ENCODE measurements around the gene UGT1A1. TPM values are rescaled to one million over a fixed set of nuclear protein-coding genes. Genes with fewer than 3 reads are reported as not detected.

Gene UGT1A1
- total and polyA plus RNA-seq, 10 of the 15 experiments (the other 5 are each of a cell fraction or from before 2014, with no cell fraction given) = not detected

GRCh38 chr2:233772583-233772982 lies 12.5 kb downstream of the UGT1A1 start:
- POLR2A ChIA-PET = no interaction called here
- CTCF ChIA-PET = no interaction called here
- Histone ChIP-seq H3K4me1 (ENCODE audit: control insufficient read depth, insufficient read depth, low read length) (no peaks in the 10 kb centered on the region), H3K27me3 (replicated peaks in 1 of 2; ENCODE audit: control insufficient read depth in 2 of 2, insufficient read depth in 2 of 2, low read length in 1 of 2) (no peaks in the 10 kb centered on the region), H3K27ac (ENCODE audit: control insufficient read depth, insufficient read depth) (no peak overlapping the region), H3K36me3 (ENCODE audit: control insufficient read depth in 2 of 2, insufficient read depth in 2 of 2, low read length in 1 of 2) (no peaks in the 10 kb centered on the region), H2AFZ (ENCODE audit: control insufficient read depth, low read depth, low read length) (no peak overlapping the region), H3K9ac (ENCODE audit: control insufficient read depth, insufficient read depth, low read length) (no peak overlapping the region), H3K79me2 (ENCODE audit: control insufficient read depth, insufficient read depth, low read length) (no peaks in the 10 kb centered on the region), H3K4me2 (ENCODE audit: control insufficient read depth, insufficient read depth) (no peak overlapping the region), H3K9me3 (replicated peaks; ENCODE audit: control insufficient read depth, insufficient read depth, low read length) (no peaks in the 10 kb centered on the region; the same call in 2 of the 3 replicates), H4K20me1 (ENCODE audit: control insufficient read depth, insufficient read depth) (no peaks in the 10 kb centered on the region), H3K4me3 (no peak overlapping the region)
- WGBS (ENCODE audit: insufficient coverage, insufficient replicate concordance, low lambda C conversion rate, missing lambda C conversion rate) = 24% methylated on average over 5 of the region's 5 CpGs
- SMC1A ChIA-PET (ENCODE audit: uncharacterized antibody, unreplicated experiment) = no interaction called here
- no peak for DNase-seq (ENCODE audit: low read depth, low spot score)
- in situ Hi-C loops (cut with MboI) (no loop called here), intact Hi-C loops (cut with micrococcal nuclease; ENCODE audit: unreplicated experiment) (no loop called here)
- RAD21 ChIA-PET (ENCODE audit: unreplicated experiment) = no interaction called here
- ATAC-seq = no peak
- no TSS peak for BruUV-seq (replicated peaks)
- no peak for FAIRE-seq
- TF ChIP-seq SMC3 (IDR thresholded peaks at IDR 0.05; ENCODE audit: borderline replicate concordance, low read length) (no peak), ATF7 (IDR thresholded peaks at IDR 0.05; ENCODE audit: low read depth) (no peak), SREBF1 (IDR thresholded peaks at IDR 0.05; ENCODE audit: low read length) (no peak), IRF4 (IDR thresholded peaks at IDR 0.05; ENCODE audit: low read depth, low read length) (no peak), ATF3 (IDR thresholded peaks at IDR 0.05; ENCODE audit: borderline replicate concordance, extremely low read depth, low read depth, low read length) (no peak), PKNOX1 (IDR thresholded peaks at IDR 0.05) (no peak), NKRF (conservative IDR thresholded peaks at IDR 0.05) (no peak), RCOR1 (conservative IDR thresholded peaks at IDR 0.05; ENCODE audit: low read depth, low read length) (no peak), KLF5 (IDR thresholded peaks at IDR 0.05; ENCODE audit: partially characterized antibody) (no peak), JUND (IDR thresholded peaks at IDR 0.05; ENCODE audit: low read depth, low read length) (no peak), NR2F1 (conservative IDR thresholded peaks at IDR 0.05) (no peak), MAX (IDR thresholded peaks at IDR 0.05; ENCODE audit: low read depth, low read length) (no peak), CBX3 (IDR thresholded peaks at IDR 0.05; ENCODE audit: borderline replicate concordance, low read depth) (no peak)
- TF ChIP-seq, protein P1, sequence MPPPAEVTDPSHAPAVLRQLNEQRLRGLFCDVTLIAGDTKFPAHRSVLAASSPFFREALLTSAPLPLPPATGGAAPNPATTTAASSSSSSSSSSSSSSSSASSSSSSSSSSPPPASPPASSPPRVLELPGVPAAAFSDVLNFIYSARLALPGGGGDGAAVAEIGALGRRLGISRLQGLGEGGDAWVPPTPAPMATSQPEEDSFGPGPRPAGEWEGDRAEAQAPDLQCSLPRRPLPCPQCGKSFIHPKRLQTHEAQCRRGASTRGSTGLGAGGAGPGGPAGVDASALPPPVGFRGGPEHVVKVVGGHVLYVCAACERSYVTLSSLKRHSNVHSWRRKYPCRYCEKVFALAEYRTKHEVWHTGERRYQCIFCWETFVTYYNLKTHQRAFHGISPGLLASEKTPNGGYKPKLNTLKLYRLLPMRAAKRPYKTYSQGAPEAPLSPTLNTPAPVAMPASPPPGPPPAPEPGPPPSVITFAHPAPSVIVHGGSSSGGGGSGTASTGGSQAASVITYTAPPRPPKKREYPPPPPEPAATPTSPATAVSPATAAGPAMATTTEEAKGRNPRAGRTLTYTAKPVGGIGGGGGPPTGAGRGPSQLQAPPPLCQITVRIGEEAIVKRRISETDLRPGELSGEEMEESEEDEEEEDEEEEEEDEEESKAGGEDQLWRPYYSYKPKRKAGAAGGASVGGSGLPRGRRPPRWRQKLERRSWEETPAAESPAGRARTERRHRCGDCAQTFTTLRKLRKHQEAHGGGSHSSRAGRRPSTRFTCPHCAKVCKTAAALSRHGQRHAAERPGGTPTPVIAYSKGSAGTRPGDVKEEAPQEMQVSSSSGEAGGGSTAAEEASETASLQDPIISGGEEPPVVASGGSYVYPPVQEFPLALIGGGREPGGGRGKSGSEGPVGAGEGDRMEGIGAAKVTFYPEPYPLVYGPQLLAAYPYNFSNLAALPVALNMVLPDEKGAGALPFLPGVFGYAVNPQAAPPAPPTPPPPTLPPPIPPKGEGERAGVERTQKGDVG (CRISPR knock-in tag; IDR thresholded peaks at IDR 0.05) = no peak
- TF ChIP-seq, protein P2, sequence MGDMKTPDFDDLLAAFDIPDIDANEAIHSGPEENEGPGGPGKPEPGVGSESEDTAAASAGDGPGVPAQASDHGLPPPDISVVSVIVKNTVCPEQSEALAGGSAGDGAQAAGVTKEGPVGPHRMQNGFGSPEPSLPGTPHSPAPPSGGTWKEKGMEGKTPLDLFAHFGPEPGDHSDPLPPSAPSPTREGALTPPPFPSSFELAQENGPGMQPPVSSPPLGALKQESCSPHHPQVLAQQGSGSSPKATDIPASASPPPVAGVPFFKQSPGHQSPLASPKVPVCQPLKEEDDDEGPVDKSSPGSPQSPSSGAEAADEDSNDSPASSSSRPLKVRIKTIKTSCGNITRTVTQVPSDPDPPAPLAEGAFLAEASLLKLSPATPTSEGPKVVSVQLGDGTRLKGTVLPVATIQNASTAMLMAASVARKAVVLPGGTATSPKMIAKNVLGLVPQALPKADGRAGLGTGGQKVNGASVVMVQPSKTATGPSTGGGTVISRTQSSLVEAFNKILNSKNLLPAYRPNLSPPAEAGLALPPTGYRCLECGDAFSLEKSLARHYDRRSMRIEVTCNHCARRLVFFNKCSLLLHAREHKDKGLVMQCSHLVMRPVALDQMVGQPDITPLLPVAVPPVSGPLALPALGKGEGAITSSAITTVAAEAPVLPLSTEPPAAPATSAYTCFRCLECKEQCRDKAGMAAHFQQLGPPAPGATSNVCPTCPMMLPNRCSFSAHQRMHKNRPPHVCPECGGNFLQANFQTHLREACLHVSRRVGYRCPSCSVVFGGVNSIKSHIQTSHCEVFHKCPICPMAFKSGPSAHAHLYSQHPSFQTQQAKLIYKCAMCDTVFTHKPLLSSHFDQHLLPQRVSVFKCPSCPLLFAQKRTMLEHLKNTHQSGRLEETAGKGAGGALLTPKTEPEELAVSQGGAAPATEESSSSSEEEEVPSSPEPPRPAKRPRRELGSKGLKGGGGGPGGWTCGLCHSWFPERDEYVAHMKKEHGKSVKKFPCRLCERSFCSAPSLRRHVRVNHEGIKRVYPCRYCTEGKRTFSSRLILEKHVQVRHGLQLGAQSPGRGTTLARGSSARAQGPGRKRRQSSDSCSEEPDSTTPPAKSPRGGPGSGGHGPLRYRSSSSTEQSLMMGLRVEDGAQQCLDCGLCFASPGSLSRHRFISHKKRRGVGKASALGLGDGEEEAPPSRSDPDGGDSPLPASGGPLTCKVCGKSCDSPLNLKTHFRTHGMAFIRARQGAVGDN (IDR thresholded peaks at IDR 0.05) = no peak

Measured in GM12878 (cell line).